ENCODE data around the gene ATP8A2. TPM values are rescaled to one million over a fixed set of nuclear protein-coding genes. Genes with fewer than 3 reads are reported as not detected.

The ATP8A2 gene
- total RNA-seq, 2 experiments from 2014 or later: not detected

DNA sequence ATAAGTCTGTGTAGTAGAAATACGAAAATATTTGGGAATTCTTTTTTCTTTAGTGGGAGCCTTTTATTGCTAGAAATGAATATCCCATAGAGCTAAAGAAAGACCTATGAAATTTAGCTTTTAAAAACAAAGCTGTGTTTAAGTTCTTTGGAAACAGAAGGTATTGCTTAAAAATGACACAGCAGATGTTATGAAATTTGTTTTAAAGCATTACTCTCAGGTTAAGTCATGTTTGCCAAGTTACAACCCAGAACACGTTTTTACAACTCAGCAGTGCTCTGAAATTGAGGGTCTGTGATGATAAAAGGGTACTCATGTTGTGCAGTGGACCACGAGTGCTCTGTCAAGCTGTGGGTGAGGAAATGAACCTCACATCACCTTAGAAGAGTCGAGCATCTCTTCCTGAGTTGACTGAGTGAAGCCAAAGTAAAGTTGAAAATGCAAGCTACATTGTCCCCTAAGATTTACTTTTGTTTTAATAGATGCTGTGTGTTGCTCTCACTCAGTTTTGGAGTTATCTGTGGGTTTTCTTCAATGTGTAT is 519.0 kb downstream of the ATP8A2 start:
- no peak overlapping the region for H3K27ac ChIP-seq (ENCODE audit: low read depth, low read length, poor library complexity, severe bottlenecking)
- DNase-seq (ENCODE audit: low spot score): no peak
- H3K4me1 ChIP-seq (ENCODE audit: insufficient read depth, low read length, poor library complexity, severe bottlenecking): no peaks in the 10 kb centered on the region
- no peaks in the 10 kb centered on the region for H3K79me2 ChIP-seq (ENCODE audit: insufficient read depth, low read depth, low read length)
- intact Hi-C loops (cut with micrococcal nuclease; ENCODE audit: unreplicated experiment): no loop called here
- H3K4me2 ChIP-seq (ENCODE audit: low read length): no peak overlapping the region
- no peaks in the 10 kb centered on the region for H3K36me3 ChIP-seq (ENCODE audit: insufficient read depth, low read length)
- H3K9me3 ChIP-seq (ENCODE audit: low read length): no peaks in the 10 kb centered on the region
- H3K4me3 ChIP-seq (ENCODE audit: low read depth, low read length, poor library complexity, severe bottlenecking): no peak overlapping the region
- CTCF ChIA-PET (ENCODE audit: unreplicated experiment): no interaction called here
- no peaks in the 10 kb centered on the region for H3K9me2 ChIP-seq (ENCODE audit: insufficient read depth, low read length)
- H2AFZ ChIP-seq (ENCODE audit: low read length): no peak overlapping the region
- BruUV-seq (replicated peaks): no TSS peak
- POLR2A ChIA-PET: interaction anchor here (0.6 kb wide), 1 partner anchor 178 kb away, joined by 3 read pairs; no protein-coding TSS in a partner anchor
- TF ChIP-seq, protein P1, sequence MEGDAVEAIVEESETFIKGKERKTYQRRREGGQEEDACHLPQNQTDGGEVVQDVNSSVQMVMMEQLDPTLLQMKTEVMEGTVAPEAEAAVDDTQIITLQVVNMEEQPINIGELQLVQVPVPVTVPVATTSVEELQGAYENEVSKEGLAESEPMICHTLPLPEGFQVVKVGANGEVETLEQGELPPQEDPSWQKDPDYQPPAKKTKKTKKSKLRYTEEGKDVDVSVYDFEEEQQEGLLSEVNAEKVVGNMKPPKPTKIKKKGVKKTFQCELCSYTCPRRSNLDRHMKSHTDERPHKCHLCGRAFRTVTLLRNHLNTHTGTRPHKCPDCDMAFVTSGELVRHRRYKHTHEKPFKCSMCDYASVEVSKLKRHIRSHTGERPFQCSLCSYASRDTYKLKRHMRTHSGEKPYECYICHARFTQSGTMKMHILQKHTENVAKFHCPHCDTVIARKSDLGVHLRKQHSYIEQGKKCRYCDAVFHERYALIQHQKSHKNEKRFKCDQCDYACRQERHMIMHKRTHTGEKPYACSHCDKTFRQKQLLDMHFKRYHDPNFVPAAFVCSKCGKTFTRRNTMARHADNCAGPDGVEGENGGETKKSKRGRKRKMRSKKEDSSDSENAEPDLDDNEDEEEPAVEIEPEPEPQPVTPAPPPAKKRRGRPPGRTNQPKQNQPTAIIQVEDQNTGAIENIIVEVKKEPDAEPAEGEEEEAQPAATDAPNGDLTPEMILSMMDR (conservative IDR thresholded peaks at IDR 0.05; ENCODE audit: low read length): no peak
- no peak for TF ChIP-seq EZH2phosphoT487 (IDR thresholded peaks at IDR 0.05; ENCODE audit: borderline replicate concordance, low read depth, low read length)
- no peaks in the 10 kb centered on the region for H4K20me1 ChIP-seq (ENCODE audit: insufficient read depth, low read length)

DNA sequence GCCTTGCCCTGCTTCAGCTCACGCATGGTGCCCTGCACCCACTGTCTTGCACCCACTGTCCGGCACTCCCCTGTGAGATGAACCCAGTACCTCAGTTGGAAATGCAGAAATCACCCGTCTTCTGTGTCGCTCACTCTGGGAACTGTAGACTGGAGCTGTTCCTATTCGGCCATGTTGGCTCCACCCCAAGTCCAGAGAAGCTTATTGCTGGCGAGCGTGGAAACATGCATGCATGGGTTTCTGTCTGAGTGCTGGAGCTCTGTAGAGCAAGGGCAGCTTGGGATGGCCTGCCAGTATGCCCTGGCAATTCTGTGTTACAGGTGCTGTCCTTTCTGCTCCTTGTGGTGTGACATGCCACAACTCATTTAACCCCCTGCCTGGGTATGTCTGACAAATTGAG is 527.2 kb downstream of the ATP8A2 start:
- H3K4me2 ChIP-seq (ENCODE audit: low read length): no peak overlapping the region
- H4K20me1 ChIP-seq (ENCODE audit: insufficient read depth, low read length): no peaks in the 10 kb centered on the region
- no peak for DNase-seq (ENCODE audit: low spot score)
- ChIA-PET CTCF (ENCODE audit: unreplicated experiment) (no interaction called here), POLR2A (no interaction called here)
- H3K4me1 ChIP-seq (ENCODE audit: insufficient read depth, low read length, poor library complexity, severe bottlenecking): peaks cover 5% of the 10 kb centered on the region
- BruUV-seq (replicated peaks): no TSS peak
- TF ChIP-seq, protein P1 (conservative IDR thresholded peaks at IDR 0.05; ENCODE audit: low read length): no peak
- TF ChIP-seq EZH2phosphoT487 (IDR thresholded peaks at IDR 0.05; ENCODE audit: borderline replicate concordance, low read depth, low read length): no peak
- no peak overlapping the region for H3K27ac ChIP-seq (ENCODE audit: low read depth, low read length, poor library complexity, severe bottlenecking)
- H3K9me3 ChIP-seq (ENCODE audit: low read length): no peaks in the 10 kb centered on the region
- H3K9me2 ChIP-seq (ENCODE audit: insufficient read depth, low read length): no peaks in the 10 kb centered on the region
- intact Hi-C loops (cut with micrococcal nuclease; ENCODE audit: unreplicated experiment): no loop called here
- H3K36me3 ChIP-seq (ENCODE audit: insufficient read depth, low read length): no peaks in the 10 kb centered on the region
- H2AFZ ChIP-seq (ENCODE audit: low read length): no peak overlapping the region
- no peak overlapping the region for H3K4me3 ChIP-seq (ENCODE audit: low read depth, low read length, poor library complexity, severe bottlenecking)
- no peaks in the 10 kb centered on the region for H3K79me2 ChIP-seq (ENCODE audit: insufficient read depth, low read depth, low read length)

DNA sequence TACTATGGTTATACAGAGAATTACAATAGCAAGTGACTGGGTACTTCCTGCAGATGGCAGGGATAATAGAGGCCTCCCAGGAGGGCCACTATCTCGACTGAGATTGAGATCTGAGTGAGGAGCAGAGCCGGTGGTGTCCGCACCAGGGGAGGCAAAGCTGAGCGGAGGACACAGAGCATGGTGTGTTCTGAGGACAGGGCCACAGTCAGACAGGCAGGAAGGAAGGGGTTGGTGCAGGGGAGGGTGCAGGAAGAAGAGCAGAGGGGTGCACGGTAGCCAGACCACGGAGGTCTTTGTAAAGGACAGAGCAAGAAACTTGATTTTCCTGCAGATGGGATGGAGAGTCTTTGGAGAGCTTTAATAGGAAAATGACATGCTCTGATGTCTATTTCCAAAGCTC is 527.7 kb downstream of the ATP8A2 start:
- Histone ChIP-seq H2AFZ (ENCODE audit: low read length) (no peak overlapping the region), H3K4me1 (ENCODE audit: insufficient read depth, low read length, poor library complexity, severe bottlenecking) (peaks cover 5% of the 10 kb centered on the region), H3K9me3 (ENCODE audit: low read length) (no peaks in the 10 kb centered on the region), H3K4me3 (ENCODE audit: low read depth, low read length, poor library complexity, severe bottlenecking) (no peak overlapping the region), H4K20me1 (ENCODE audit: insufficient read depth, low read length) (no peaks in the 10 kb centered on the region), H3K4me2 (ENCODE audit: low read length) (no peak overlapping the region), H3K79me2 (ENCODE audit: insufficient read depth, low read depth, low read length) (no peaks in the 10 kb centered on the region), H3K36me3 (ENCODE audit: insufficient read depth, low read length) (no peaks in the 10 kb centered on the region), H3K27ac (ENCODE audit: low read depth, low read length, poor library complexity, severe bottlenecking) (no peak overlapping the region), H3K9me2 (ENCODE audit: insufficient read depth, low read length) (no peaks in the 10 kb centered on the region)
- DNase-seq (ENCODE audit: low spot score): no peak
- POLR2A ChIA-PET: no interaction called here
- BruUV-seq (replicated peaks): no TSS peak
- TF ChIP-seq, protein P1 (conservative IDR thresholded peaks at IDR 0.05; ENCODE audit: low read length): no peak
- TF ChIP-seq EZH2phosphoT487 (IDR thresholded peaks at IDR 0.05; ENCODE audit: borderline replicate concordance, low read depth, low read length): no peak
- CTCF ChIA-PET (ENCODE audit: unreplicated experiment): no interaction called here
- intact Hi-C loops (cut with micrococcal nuclease; ENCODE audit: unreplicated experiment): no loop called here

Data from OCI-LY7 (cell line).